GM13977 (cell line): ENCODE data around the gene ALDH2.

Experiments
- DNase-seq: peaks from one replicate; pipeline ENCODE4 v3.0.0; 2012; ENCODE audit warnings: low spot score
- in situ Hi-C: fragments of 300-500 bp; cut with MboI; formaldehyde crosslinking; loops from one replicate; pipeline ENCODE4 v1.12.0; 2022; ENCODE audit warnings: low sequenced_read_pairs, low pct_unique_long_range_greater_than_20kb, mixed read lengths, inconsistent platforms; ENCODE audit not compliant: unreplicated experiment
- TF ChIP-seq, protein P1 (sequence below): IDR thresholded peaks from 2 replicates; pipeline ENCODE4 v1.5.1; 2012; ENCODE audit warnings: mild to moderate bottlenecking, control low read depth; ENCODE audit not compliant: insufficient read depth; ENCODE audit errors: extremely low read depth, missing control alignments

Gene ALDH2

DNA sequence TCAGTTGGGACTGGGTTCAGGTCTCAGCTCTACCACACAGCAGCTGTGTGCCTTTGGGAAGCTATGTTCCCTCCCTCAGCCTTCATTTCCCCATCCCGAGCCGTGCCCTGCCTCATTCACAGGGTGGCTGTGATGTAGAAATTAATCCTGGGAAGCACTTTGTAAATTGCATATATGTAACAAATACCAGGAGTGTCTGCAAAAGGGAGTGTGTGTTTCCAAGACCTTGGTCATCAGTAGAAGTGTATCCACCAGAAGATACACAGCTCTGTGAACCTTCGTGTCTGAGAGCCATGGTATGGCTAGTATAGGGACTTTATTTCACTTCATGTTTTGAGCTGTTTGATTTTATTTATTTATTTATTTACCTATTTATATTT lies 26.1 kb downstream of the ALDH2 start:
- in situ Hi-C loops = no loop called here
- TF ChIP-seq, protein P1, sequence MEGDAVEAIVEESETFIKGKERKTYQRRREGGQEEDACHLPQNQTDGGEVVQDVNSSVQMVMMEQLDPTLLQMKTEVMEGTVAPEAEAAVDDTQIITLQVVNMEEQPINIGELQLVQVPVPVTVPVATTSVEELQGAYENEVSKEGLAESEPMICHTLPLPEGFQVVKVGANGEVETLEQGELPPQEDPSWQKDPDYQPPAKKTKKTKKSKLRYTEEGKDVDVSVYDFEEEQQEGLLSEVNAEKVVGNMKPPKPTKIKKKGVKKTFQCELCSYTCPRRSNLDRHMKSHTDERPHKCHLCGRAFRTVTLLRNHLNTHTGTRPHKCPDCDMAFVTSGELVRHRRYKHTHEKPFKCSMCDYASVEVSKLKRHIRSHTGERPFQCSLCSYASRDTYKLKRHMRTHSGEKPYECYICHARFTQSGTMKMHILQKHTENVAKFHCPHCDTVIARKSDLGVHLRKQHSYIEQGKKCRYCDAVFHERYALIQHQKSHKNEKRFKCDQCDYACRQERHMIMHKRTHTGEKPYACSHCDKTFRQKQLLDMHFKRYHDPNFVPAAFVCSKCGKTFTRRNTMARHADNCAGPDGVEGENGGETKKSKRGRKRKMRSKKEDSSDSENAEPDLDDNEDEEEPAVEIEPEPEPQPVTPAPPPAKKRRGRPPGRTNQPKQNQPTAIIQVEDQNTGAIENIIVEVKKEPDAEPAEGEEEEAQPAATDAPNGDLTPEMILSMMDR = no peak
- DNase-seq = no peak

DNA sequence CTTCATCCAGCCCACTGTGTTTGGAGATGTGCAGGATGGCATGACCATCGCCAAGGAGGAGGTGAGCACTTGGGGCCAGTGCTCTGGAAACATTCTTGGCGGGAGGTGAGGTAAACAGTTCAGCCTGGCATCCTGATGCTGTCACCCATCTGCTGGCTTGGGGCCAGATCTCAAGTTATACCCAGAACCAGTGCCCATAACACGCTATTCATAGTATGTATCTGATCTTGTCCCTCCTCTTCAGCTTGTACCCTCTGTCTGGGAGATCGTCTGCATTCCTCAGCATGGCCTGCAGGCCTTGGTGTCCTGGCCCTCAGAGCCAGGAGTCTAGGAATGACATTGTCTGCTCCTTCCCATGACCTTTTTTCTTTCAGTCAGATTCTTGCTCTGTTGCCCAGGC lies 31.4 kb downstream of the ALDH2 start:
- DNase-seq = no peak
- TF ChIP-seq, protein P1 = no peak
- in situ Hi-C loops = no loop called here

DNA sequence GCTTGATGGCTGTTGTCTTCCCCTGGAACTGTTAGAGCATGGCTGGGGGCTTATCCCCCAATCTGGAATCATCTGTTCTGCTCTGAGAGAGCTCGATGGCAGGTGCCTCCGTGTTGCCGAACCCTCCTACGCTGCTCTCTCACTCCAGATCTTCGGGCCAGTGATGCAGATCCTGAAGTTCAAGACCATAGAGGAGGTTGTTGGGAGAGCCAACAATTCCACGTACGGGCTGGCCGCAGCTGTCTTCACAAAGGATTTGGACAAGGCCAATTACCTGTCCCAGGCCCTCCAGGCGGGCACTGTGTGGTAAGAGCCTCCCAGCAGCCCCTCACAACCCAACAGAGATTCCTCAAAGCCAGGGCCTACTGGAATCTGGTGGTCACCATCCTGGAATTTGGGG lies 33.0 kb downstream of the ALDH2 start:
- in situ Hi-C loops = loop anchor here (10.0 kb wide), 1 partner anchor 45 kb away; no protein-coding TSS in a partner anchor
- TF ChIP-seq, protein P1 = no peak
- peak; percentile 8 for DNase-seq

DNA sequence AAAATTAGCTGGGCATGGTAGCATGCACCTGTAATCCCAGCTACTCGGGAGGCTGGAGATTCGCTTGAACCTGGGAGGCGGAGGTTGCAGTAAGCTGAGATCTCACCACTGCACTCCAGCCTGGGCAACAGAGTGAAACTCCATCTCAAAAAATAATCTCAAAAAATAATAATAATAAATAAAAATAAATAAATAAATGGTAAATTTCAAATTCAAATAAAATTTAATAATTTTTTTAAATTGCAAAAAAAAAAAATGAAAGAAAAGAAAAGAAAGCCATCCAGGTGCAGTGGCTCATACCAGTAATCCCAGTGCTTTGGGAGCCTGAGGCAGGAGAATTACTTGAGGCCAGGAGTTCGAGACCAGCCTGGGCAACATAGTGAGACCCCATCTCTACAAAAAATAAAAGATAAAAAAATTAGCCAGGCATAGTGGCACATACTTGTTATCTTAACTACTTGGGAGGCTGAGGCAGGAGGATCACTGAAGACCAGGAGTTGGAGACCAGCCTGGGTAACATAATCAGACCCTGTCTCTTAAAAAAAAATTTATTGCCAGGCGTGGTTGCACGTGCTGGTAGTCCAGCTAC lies 36.4 kb downstream of the ALDH2 start:
- DNase-seq = no peak
- TF ChIP-seq, protein P1 = no peak
- in situ Hi-C loops = loop anchor here (10.0 kb wide), 1 partner anchor 48 kb away; no protein-coding TSS in a partner anchor

DNA sequence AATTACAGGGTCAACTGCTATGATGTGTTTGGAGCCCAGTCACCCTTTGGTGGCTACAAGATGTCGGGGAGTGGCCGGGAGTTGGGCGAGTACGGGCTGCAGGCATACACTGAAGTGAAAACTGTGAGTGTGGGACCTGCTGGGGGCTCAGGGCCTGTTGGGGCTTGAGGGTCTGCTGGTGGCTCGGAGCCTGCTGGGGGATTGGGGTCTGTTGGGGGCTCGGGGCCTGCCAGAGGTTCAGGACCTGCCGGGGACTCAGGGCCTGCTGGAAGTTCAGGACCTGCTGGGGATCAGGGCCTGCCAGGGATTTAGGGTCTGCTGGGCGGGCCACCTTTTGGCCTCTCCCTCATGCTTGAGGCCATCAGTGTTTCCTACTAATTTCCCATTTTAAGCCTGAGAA lies 37.1 kb downstream of the ALDH2 start:
- peak; percentile 2 for DNase-seq
- TF ChIP-seq, protein P1 = no peak
- in situ Hi-C loops = loop anchor here (10.0 kb wide), 1 partner anchor 49 kb away; no protein-coding TSS in a partner anchor

DNA sequence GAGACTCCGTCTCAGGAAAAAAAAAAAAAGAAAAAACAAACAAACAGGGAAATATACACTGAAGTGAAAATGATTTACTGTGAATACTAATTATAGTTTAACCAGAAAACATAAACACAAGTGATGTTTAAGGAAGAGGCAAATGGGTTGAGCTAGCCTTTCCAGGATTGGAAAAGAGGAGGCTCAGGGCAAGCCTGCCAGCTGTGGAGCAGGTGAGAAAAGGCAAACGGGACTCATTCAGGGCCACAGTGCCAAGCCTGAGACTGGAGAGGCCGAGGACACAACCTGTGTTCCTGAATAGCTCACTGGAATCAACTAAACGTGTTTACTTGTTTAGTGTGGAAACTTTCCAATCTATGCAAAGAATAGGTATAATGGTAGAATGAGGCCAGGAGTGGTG lies 39.6 kb downstream of the ALDH2 start:
- in situ Hi-C loops = loop anchor here (10.0 kb wide), 1 partner anchor 52 kb away; no protein-coding TSS in a partner anchor

More for the DNA sequence above, 39.6 kb downstream of the ALDH2 start:
- DNase-seq = no peak
- TF ChIP-seq, protein P1 = no peak
